GM10248 (cell line): ENCODE results near the gene HIF3A.
"Not testable (repeated sequence)": the region's sequence is repeated elsewhere in the genome, so short reads cannot be mapped to it uniquely, and the experiment has no call there.

ENCODE experiments used
- CTCF ChIA-PET: fragments of 300-600 bp; sonication (Branson Sonifier 250); formaldehyde crosslinking; extraction: SDS; loops from one replicate; lab custom pipeline; 2021; ENCODE audit warnings: antibody characterized with exemption; lab: Yijun Ruan, JAX
- POLR2A ChIA-PET: fragments of 350-650 bp; sonication (Branson Sonifier 250); formaldehyde crosslinking; extraction: SDS; loops from one replicate; lab custom pipeline; 2020; ENCODE audit warnings: antibody characterized with exemption; lab: Yijun Ruan, JAX
- DNase-seq: peaks from one replicate; pipeline ENCODE4 v3.0.0; 2012; ENCODE audit errors: extremely low spot score
- TF ChIP-seq, protein P1 (sequence below): IDR thresholded peaks from 2 replicates; pipeline ENCODE4 v1.5.1; 2012; ENCODE audit warnings: mild to moderate bottlenecking, low read depth; ENCODE audit errors: extremely low read depth, missing control alignments, control extremely low read depth

Gene HIF3A

DNA sequence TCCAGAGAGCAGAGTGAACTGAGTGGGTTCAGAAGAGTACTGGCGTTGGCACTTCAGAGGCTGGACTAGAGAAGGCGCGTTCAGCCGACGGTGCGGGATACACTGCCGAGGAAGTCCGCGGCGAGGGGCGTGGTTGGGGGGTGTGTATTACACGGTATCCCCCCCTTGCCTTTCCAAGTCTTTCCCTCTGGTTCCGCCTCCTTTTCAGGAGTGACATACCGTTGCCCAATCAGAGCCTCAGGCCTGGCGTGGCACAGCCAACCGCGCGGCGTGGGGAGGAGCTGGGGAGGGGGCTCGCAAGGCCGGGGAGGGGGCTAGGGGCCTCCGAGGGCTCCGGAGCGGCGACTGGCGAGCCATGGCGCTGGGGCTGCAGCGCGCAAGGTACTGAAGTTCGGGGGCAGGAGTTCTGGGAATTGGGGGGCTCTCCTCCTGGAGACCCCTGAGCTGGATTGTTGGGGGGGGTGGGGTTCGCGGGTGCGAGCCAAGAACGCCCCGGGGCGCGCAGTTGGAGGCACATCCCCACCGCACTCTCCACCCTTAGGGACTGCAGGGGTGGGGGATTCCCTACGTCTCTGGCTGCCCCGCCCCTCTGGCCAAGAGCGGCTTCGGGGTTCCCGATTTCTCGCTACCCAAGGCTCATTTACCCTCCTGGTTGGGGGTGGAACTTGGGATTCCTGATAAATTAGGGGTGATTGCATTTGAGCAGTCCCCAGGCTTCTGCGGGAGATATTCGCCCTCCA lies at the start of gene HIF3A:
TSS of gene HIF3A (plus strand) at position 321 of the 740 bp plus-strand sequence. CDS start at position 356, 35 bp downstream.
- CTCF ChIA-PET: no interaction called here
- TF ChIP-seq, protein P1, sequence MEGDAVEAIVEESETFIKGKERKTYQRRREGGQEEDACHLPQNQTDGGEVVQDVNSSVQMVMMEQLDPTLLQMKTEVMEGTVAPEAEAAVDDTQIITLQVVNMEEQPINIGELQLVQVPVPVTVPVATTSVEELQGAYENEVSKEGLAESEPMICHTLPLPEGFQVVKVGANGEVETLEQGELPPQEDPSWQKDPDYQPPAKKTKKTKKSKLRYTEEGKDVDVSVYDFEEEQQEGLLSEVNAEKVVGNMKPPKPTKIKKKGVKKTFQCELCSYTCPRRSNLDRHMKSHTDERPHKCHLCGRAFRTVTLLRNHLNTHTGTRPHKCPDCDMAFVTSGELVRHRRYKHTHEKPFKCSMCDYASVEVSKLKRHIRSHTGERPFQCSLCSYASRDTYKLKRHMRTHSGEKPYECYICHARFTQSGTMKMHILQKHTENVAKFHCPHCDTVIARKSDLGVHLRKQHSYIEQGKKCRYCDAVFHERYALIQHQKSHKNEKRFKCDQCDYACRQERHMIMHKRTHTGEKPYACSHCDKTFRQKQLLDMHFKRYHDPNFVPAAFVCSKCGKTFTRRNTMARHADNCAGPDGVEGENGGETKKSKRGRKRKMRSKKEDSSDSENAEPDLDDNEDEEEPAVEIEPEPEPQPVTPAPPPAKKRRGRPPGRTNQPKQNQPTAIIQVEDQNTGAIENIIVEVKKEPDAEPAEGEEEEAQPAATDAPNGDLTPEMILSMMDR: no peak
- POLR2A ChIA-PET: no interaction called here
- no peak for DNase-seq

DNA sequence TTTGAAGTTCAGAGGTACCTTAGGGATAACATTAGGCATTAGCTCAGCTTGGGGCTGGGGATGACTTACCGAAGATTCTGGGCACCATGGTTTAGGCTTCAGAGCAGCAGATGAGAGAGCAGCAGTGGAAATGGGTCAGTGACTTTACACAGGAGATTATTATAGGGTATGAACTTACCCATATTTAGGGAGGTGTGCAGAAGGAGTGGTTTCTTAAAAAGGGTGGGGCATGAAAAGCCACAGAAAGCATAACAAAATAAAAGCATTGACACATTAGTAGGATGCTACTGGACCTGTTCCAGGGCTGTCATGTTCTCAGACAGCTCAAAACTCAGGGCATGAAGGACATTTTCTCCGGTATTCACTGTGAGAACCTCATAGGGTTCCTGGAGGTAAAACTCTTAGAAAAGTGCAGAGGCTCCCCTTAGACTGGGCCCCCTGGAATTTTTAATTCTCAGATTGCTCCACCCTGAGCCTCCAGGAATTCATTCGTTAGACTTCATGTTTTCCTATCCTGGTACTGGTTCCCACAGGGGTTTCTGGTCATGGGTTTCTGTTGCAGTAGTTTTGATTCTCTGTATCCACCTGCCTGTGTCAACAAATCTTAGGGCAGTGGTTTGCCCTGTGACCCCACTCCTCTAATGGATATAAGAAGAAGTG lies 46.6 kb upstream of the HIF3A start:
- CTCF ChIA-PET: interaction anchor here (1.5 to 1.6 kb wide), 2 partner anchors 14 to 76 kb away, joined by 3 to 7 read pairs; no protein-coding TSS in a partner anchor
- TF ChIP-seq, protein P1: no peak
- POLR2A ChIA-PET: no interaction called here
- no peak for DNase-seq

- DNase-seq: no peak
- POLR2A ChIA-PET: no interaction called here
- TF ChIP-seq, protein P1: no peak
- CTCF ChIA-PET: no interaction called here
Measured at GRCh38 chr19:46251416-46251815, 45.4 kb upstream of the HIF3A start.

DNA sequence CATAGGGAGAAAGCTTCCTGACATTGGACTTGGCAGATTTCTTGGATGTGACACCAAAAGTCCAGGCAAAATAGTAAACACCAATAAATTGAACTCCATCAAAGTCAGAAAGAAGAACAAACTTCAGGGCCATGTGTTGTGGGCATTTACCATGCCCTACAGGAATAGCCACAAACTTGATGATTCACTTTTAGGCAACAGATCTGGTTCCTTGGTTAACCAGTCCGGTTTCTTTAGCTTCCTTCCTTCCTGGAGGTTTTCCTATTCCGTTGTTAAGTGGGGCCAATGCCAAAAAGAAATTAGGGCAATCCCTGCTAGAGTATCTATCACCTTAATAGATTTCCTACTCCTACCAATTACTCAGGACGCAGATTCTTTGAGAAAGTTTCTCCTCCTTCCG lies 42.1 kb upstream of the HIF3A start:
- CTCF ChIA-PET: interaction anchor here (1.4 kb wide), 2 partner anchors 10 to 226 kb away, joined by 4 read pairs; no protein-coding TSS in a partner anchor
- TF ChIP-seq, protein P1: no peak
- POLR2A ChIA-PET: no interaction called here
- no peak for DNase-seq

DNA sequence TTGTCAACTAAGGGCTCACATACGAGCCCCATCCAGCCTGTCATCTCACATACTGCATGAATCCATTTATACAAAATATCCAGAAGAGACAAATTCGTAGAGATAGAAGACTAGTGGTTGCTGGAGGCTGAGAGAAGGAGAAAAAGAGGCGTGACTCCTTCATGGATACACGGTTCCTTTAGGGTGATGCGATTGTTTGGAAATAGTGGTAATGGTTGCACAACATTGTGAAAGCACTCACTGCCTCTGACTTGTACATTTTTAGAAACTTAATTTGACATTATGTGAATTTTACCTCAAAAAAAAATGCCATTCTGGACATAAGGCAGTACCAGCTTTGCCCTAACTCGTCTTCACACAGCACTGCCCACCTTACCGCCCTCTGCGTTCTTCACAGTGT lies 40.0 kb upstream of the HIF3A start:
- CTCF ChIA-PET: interaction anchor here (1.5 kb wide), 1 partner anchor 228 kb away, joined by 4 read pairs; no protein-coding TSS in a partner anchor
- POLR2A ChIA-PET: no interaction called here
- TF ChIP-seq, protein P1: no peak
- DNase-seq: no peak

DNA sequence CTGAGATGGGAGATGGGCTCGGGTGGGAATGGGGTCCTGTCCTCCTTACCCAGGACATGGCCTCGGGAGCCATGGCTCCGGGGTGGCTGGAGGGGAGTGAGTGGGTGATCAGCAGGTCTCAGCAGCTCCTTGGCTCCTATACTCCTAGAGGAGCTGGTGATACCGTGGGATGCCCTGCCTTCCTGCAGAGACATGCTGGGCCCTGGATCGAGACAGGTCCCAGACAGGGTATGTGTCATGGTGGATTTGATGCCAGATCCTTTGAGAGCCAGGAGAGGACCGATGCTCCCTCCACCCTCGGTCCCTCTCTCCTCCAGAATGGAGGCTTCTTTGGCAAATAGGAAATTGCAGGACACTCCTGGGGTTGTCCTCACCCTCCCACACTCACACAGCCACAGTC lies 35.3 kb upstream of the HIF3A start:
- POLR2A ChIA-PET: not testable (repeated sequence)
- CTCF ChIA-PET: interaction anchor here (7.5 kb wide), 1 partner anchor 234 kb away, joined by 91 read pairs; no protein-coding TSS in a partner anchor

GRCh38 chr19:46262684-46263296 lies 34.1 kb upstream of the HIF3A start:
- peak; percentile 48 for DNase-seq
- POLR2A ChIA-PET: not testable (repeated sequence)
- CTCF ChIA-PET: interaction anchor here (2.4 to 7.5 kb wide), 3 partner anchors 14 to 235 kb away, joined by 7 to 91 read pairs (median 23); no protein-coding TSS in a partner anchor

More for the DNA sequence above, 35.3 kb upstream of the HIF3A start:
- DNase-seq: not testable (repeated sequence)

DNA sequence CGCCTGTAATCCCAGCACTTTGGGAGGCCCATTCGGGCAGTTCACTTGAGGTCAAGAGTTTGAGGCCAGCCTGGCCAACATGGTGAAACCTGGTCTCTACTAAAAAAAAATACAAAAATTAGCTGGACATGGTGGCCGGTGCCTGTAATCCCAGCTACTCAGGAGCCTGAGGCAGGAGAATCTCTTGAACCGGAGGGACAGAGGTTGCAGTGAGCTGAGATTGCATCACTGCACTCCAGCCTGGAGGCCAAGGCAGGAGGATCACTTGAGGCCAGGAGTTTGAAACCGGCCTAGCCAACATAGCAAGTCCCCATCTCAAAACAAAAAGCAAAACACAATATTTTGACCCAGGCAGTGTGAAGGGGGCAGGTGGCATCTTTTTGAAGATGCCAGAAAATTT lies 32.0 kb upstream of the HIF3A start:
- POLR2A ChIA-PET, DNase-seq: not testable (repeated sequence)
- CTCF ChIA-PET: interaction anchor here (0.6 to 7.5 kb wide), 31 partner anchors 10 to 448 kb away, joined by 3 to 91 read pairs (median 4); no protein-coding TSS in a partner anchor
